Loucy (cell line): Measurements from ENCODE around the gene SPIN1.

ENCODE experiments used
- H2AFZ ChIP-seq: fragments of 200-600 bp; sonication (generic); 2 replicates; pipeline ENCODE4 v1.6.0; 2016; ENCODE audit warnings: antibody characterized with exemption, mild to moderate bottlenecking, low read length, moderate library complexity
- H3F3A ChIP-seq: fragments of 200-600 bp; 2 replicates; pipeline ENCODE4 v1.6.0; 2016; ENCODE audit warnings: antibody characterized with exemption, low read depth, mild to moderate bottlenecking
- H3K27me3 ChIP-seq: fragments of 200-600 bp; sonication (generic); 2 replicates; pipeline ENCODE4 v1.6.1; 2014; ENCODE audit warnings: low read length, mild to moderate bottlenecking; ENCODE audit not compliant: insufficient read depth, poor library complexity, severe bottlenecking
- H3K36me3 ChIP-seq: fragments of 200-600 bp; sonication (generic); 2 replicates; pipeline ENCODE4 v1.6.1; 2016; ENCODE audit warnings: low read length; ENCODE audit not compliant: insufficient read depth
- H3K4me1 ChIP-seq: fragments of 200-600 bp; sonication (generic); 2 replicates; pipeline ENCODE4 v1.5.1; 2014; ENCODE audit warnings: low read length, mild to moderate bottlenecking; ENCODE audit not compliant: insufficient read depth, poor library complexity, severe bottlenecking
- H3K4me2 ChIP-seq: fragments of 200-600 bp; sonication (generic); 2 replicates; pipeline ENCODE4 v1.6.0; 2014; ENCODE audit warnings: antibody characterized with exemption, low read length, low read depth, mild to moderate bottlenecking; ENCODE audit not compliant: poor library complexity, severe bottlenecking
- H3K4me3 ChIP-seq: fragments of 200-600 bp; sonication (generic); 2 replicates; pipeline ENCODE4 v1.5.1; 2014; ENCODE audit warnings: low read length, mild to moderate bottlenecking, mixed read lengths; ENCODE audit not compliant: poor library complexity, severe bottlenecking
- H3K79me2 ChIP-seq: fragments of 200-600 bp; sonication (generic); 2 replicates; pipeline ENCODE4 v1.6.1; 2014; ENCODE audit warnings: low read length; ENCODE audit not compliant: insufficient read depth
- H3K9ac ChIP-seq: fragments of 200-600 bp; sonication (generic); 2 replicates; pipeline ENCODE4 v1.6.0; 2014; ENCODE audit warnings: mild to moderate bottlenecking, low read depth, low read length, moderate library complexity; ENCODE audit not compliant: poor library complexity, severe bottlenecking
- H3K9me2 ChIP-seq: fragments of 200-600 bp; sonication (generic); replicated peaks from 2 replicates; pipeline ENCODE4 v1.6.1; 2016; ENCODE audit warnings: low read depth, low read length, mixed read lengths
- H3K9me3 ChIP-seq: fragments of 200-600 bp; sonication (generic); 2 replicates; pipeline ENCODE4 v1.6.1; 2014; ENCODE audit warnings: mild to moderate bottlenecking, antibody characterized with exemption, low read length, low read depth; ENCODE audit not compliant: insufficient read depth
- H4K20me1 ChIP-seq: fragments of 200-600 bp; sonication (generic); 2 replicates; pipeline ENCODE4 v1.6.0; 2014; ENCODE audit warnings: antibody characterized with exemption, low read length, mild to moderate bottlenecking; ENCODE audit not compliant: insufficient read depth, poor library complexity, severe bottlenecking
- CTCF ChIP-seq: fragments of 200-600 bp; sonication (generic); conservative IDR thresholded peaks from 2 replicates; pipeline ENCODE4 v1.5.1; 2014; ENCODE audit warnings: mild to moderate bottlenecking, antibody characterized with exemption, low read length
- EZH2phosphoT487 ChIP-seq: fragments of 200-600 bp; IDR thresholded peaks from 2 replicates; pipeline ENCODE4 v1.6.1; 2018; ENCODE audit warnings: antibody characterized with exemption, mild to moderate bottlenecking, moderate library complexity, borderline replicate concordance

The SPIN1 gene

GRCh38 chr9:88451160-88451559, 62.9 kb downstream of the SPIN1 start:
- H3K79me2 ChIP-seq = peaks cover 78% of the 10 kb centered on the region

DNA sequence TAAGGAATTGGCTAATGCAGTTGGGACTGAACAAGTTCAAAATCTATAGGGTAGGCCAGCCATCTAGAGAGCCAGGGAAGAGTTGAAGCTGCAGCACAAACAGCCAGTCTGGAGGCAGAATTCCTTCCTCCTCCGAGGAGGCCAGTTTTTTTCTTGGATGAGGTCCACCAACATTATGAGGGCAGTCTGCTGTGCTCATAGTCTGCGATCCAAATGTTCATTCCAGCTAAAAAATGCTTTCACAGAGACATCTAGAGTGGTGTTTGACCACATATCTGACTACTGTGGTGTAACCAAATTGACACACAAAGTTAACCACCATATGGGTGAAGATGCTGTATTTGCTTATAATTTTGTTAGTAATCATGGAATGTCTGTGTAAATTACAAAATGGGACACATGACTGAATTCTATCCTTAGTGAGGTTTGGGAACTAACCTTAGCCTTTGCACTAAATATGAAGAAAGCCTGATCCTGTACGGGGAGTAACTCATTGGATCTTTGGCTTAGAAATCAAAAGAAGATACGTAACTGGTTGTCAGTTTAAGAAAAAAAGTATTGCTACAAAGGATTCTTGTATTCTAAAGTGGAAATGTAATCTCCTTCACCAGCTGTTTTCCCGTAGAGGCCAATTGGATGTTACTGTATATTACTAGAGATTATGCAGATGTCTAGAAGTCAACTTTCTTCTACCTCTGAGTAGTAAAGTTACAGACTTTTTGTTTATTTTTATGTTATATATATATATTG, 70.6 kb downstream of the SPIN1 start:
- H4K20me1 ChIP-seq = peaks cover 11% of the 10 kb centered on the region
- no peaks in the 10 kb centered on the region for H3K9me2 ChIP-seq
- peaks cover 53% of the 10 kb centered on the region; the same call in 1 of the 2 replicates for H3K36me3 ChIP-seq
- H3K4me3 ChIP-seq = no peak overlapping the region
- H3K9ac ChIP-seq = no peak overlapping the region
- TF ChIP-seq CTCF = no peak
- TF ChIP-seq EZH2phosphoT487 = no peak
- peaks cover 37% of the 10 kb centered on the region for H3K79me2 ChIP-seq
- no peak overlapping the region for H2AFZ ChIP-seq
- no peak overlapping the region for H3K4me2 ChIP-seq
- H3F3A ChIP-seq = no peaks in the 10 kb centered on the region
- H3K4me1 ChIP-seq = no peaks in the 10 kb centered on the region
- no peaks in the 10 kb centered on the region for H3K9me3 ChIP-seq
- no peaks in the 10 kb centered on the region for H3K27me3 ChIP-seq

More at GRCh38 chr9:88451160-88451559, 62.9 kb downstream of the SPIN1 start:
- peaks cover 60% of the 10 kb centered on the region for H3K36me3 ChIP-seq
- H2AFZ ChIP-seq = no peak overlapping the region
- TF ChIP-seq EZH2phosphoT487 (no peak), CTCF (no peak)
- no peaks in the 10 kb centered on the region for H3K9me2 ChIP-seq
- H3K4me3 ChIP-seq = no peak overlapping the region
- H4K20me1 ChIP-seq = peaks cover 26% of the 10 kb centered on the region
- no peak overlapping the region for H3K4me2 ChIP-seq
- no peaks in the 10 kb centered on the region for H3K27me3 ChIP-seq
- peaks cover 30% of the 10 kb centered on the region for H3K4me1 ChIP-seq
- H3K9ac ChIP-seq = no peak overlapping the region
- no peaks in the 10 kb centered on the region for H3K9me3 ChIP-seq
- no peaks in the 10 kb centered on the region for H3F3A ChIP-seq

GRCh38 chr9:88460587-88461332, 72.5 kb downstream of the SPIN1 start:
- Histone ChIP-seq H4K20me1 (peaks cover 21% of the 10 kb centered on the region), H3K36me3 (peaks cover 56% of the 10 kb centered on the region; the same call in 1 of the 2 replicates), H3K9ac (no peak overlapping the region), H3K4me3 (no peak overlapping the region), H2AFZ (no peak overlapping the region), H3K9me2 (no peaks in the 10 kb centered on the region), H3F3A (no peaks in the 10 kb centered on the region), H3K9me3 (no peaks in the 10 kb centered on the region), H3K27me3 (no peaks in the 10 kb centered on the region), H3K4me1 (no peaks in the 10 kb centered on the region), H3K4me2 (no peak overlapping the region), H3K79me2 (peaks cover 44% of the 10 kb centered on the region)
- no peak for TF ChIP-seq EZH2phosphoT487
- TF ChIP-seq CTCF = no peak
